Activated T-cell treated with anti-CD3 and anti-CD28 coated beads for 48 hours (primary cell): ENCODE data around the gene SHROOM3.

Experiments used
- DNase-seq: peaks from one replicate; pipeline ENCODE4 v3.0.0-alpha.2; 2020; ENCODE audit warnings: low read depth

SHROOM3 gene

DNA sequence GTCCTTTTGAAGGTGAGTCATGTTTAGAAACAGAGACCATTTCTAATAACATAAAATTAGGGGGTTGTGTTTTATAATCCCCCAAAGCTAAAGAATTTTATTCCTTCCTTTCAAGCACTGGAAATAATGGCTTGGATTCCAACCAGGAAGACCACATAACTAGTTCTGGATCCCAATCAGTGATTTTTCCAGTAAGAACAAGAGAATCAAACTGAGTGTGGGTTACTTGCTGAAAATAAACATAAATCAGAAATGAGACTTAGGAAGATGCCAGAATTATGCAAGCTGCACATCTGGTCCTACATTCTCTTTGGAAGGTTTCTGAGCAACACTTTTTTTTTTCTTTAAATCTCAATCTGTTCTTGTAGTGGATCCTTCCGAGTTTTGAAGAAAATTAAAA, 386.6 kb downstream of the SHROOM3 start:
- no peak for DNase-seq

DNA sequence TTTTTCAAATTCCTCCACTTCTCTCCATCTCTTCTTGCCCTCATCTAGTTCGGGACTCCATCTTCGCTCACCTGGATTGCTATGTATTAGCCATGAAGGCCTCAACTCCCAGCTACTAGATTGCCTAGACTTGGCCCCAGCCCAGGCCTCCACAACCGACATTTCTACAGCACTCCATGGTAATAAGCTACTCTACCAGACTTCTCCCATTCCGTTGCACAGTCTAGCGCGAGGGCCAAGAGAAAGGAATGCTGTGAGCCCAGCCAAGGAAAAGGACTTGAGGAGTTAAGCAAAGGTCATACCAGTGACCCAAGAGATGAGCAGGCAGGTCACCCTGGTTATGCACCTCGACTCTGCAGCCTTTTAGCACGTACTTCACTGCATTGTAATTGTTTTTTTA, 387.3 kb downstream of the SHROOM3 start:
- DNase-seq, result no peak

DNA sequence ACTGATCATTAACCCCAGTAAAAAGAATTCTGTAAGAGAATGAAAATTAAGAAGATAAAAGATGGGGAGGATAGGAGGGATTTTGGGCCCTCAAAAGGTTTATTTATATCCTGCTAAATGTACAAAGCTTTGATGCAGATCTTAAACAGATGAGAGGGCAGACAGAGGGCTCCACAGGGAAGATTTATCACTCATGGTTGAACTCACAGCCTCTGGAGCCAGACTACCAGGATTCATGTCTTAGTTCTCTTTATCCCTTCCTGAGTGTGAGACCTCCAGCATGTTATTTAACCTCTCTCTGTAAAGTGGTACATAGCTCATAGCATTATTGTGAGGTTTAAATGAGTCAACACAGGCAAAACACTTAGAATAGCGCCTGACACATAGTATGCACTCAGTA, 388.5 kb downstream of the SHROOM3 start:
- no peak for DNase-seq

DNA sequence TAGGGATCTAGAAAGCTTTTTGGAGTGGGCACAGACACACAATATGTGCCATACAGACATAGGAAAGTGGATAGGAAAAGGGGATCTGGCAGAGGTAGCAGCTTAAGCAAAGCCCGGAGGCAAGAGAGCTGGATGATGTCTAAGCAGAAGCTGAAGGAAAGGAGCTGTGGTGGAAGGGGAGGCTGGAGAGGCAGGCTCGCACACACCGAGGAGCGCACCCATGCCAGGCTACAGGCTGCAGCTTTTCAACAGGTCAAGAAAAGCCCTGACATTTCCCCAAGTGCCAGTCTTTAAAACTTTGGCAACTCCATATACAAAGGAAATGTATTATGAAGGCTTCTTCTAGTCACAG, 395.6 kb downstream of the SHROOM3 start:
- no peak for DNase-seq

DNA sequence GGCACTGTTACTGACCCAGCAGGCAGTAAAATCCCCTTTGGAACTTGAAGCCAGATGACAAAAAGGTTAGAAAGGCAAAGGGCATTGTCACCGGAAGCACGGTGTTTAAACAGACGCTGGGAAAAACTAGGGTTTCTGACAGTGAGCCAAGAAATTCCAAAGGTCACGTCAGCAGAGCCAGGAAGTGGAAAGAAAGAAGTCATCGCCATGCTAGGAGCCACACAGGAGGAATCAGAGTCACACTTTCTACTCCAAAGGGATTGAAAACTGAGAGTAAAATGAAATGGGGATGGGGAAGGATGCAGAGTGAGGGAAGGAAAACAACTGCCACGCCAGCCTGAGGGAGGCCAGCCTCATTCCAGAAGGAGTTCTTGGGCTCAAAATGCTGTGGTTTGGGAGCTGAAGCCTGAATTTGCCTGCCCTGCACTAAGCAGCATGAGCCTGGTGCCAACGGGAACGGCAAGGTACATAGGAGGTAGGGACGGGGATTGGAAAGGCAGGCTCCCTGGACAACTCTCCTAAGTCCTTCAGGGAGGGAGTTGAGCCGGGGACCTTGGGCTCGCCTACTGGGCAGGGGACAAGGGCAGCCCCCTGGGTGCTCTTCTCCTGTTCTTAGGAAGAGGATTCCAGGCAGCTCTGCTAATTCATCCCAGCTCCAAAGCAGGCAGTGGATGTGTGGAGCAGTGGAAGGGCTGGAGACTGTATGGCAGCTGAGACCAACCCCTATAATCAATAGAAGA, 396.1 kb downstream of the SHROOM3 start:
- no peak for DNase-seq

DNA sequence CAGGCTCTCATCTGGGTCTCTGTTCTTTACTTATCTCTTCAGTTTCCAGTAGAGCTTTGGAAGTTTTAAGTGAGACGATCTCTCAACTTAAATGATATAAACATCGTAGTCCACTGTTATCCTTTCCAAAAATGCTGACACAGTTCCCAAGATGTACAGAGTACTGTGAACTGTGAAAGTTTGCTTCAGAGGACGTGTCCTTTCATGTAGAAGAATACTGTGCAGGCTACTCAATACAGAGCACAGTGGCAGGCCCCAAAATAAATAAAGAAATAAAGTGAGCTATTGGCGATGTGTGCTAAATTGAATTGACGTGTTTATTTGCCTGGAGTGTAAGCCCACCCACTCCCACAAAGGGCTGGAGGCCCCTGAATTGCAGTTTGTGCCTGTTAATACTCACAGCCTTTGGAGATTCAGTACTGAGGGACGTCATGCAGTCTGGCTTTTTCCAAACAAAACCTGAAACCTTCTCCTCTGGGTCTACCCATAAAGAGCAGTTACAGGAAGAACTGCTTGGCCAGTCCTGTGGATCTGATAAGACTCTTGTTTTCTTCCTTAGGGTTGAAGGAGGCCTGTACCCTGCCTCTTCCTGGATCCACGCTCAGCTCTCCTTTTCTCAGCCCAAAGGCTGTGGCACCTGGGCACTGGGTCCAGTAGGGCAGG, 396.8 kb downstream of the SHROOM3 start:
- DNase-seq, result no peak
